ENCODE measurements around the gene MRPL20. TPM values are rescaled to one million over a fixed set of nuclear protein-coding genes. Genes with fewer than 3 reads are reported as not detected.

MRPL20 gene
- total and polyA plus RNA-seq, 10 donors: 67.4 to 168 (median 101) TPM

- peaks cover 0 to 6% (median 0%) of the 10 kb centered on the region in 8 donors for H3K9me3 ChIP-seq
- no peaks in the 10 kb centered on the region for H3K36me3 ChIP-seq
- H3K4me1 ChIP-seq: peaks cover 0 to 17% (median 5%) of the 10 kb centered on the region in 6 donors
- no peak overlapping the region for H3K27ac ChIP-seq
- intact Hi-C loops (cut with DNase I; ENCODE audit: low total_unique reads): no loop called here
- TF ChIP-seq POLR2AphosphoS5 (IDR thresholded peaks at IDR 0.05) (no peak), CTCF (IDR thresholded peaks at IDR 0.05 in 8 of 11, conservative IDR thresholded peaks at IDR 0.05 in 3 of 11) (no peak), POLR2A (IDR thresholded peaks at IDR 0.05) (no peak)
- H3K4me3 ChIP-seq: no peak overlapping the region
- peaks cover 0 to 11% (median 0%) of the 10 kb centered on the region in 7 donors for H3K27me3 ChIP-seq (replicated peaks in 1 of 7)
- WGBS, 5 donors: 73 to 86% (median 83%) methylated on average over 10 of the region's 10 CpGs
- no peak for DNase-seq
Measured at GRCh38 chr1:1365875-1366698, 41.0 kb downstream of the MRPL20 start.

- Histone ChIP-seq H3K27ac (no peak overlapping the region), H3K27me3 (replicated peaks in 1 of 7) (peaks cover 0 to 29% (median 8%) of the 10 kb centered on the region in 7 donors), H3K36me3 (no peaks in the 10 kb centered on the region), H3K4me3 (no peak overlapping the region), H3K4me1 (peaks cover 0 to 30% (median 9%) of the 10 kb centered on the region in 6 donors), H3K9me3 (peaks cover 0 to 6% (median 0%) of the 10 kb centered on the region in 8 donors)
- intact Hi-C loops (cut with DNase I; ENCODE audit: low total_unique reads): no loop called here
- TF ChIP-seq CTCF (IDR thresholded peaks at IDR 0.05 in 8 of 11, conservative IDR thresholded peaks at IDR 0.05 in 3 of 11) (no peak), POLR2AphosphoS5 (IDR thresholded peaks at IDR 0.05) (no peak), POLR2A (IDR thresholded peaks at IDR 0.05) (no peak)
- no peak for DNase-seq
- 77 to 86% (median 83%) methylated on average over 14 of the region's 14 CpGs for WGBS, 5 donors
Measured at GRCh38 chr1:1364266-1364665, 42.8 kb downstream of the MRPL20 start.

- intact Hi-C loops (cut with DNase I; ENCODE audit: low total_unique reads): no loop called here
- peak; percentile 62 for DNase-seq
- Histone ChIP-seq H3K36me3 (no peaks in the 10 kb centered on the region), H3K27me3 (replicated peaks in 1 of 7) (peaks cover 0 to 52% (median 27%) of the 10 kb centered on the region in 7 donors), H3K27ac (peak overlapping the region in 5 of 8 donors; percentile 20 to 62 (median 46)), H3K4me1 (peaks cover 0 to 45% (median 15%) of the 10 kb centered on the region in 6 donors), H3K4me3 (no peak overlapping the region), H3K9me3 (peaks cover 0 to 1% (median 0%) of the 10 kb centered on the region in 8 donors)
- WGBS, 5 donors: 20 to 31% (median 26%) methylated on average over 13 of the region's 13 CpGs
- no peak for TF ChIP-seq POLR2A (IDR thresholded peaks at IDR 0.05)
- peak in 1 of 3 donors; percentile 53 for TF ChIP-seq POLR2AphosphoS5 (IDR thresholded peaks at IDR 0.05)
- peak in 1 of 11 experiments; percentile 7 for TF ChIP-seq CTCF (IDR thresholded peaks at IDR 0.05 in 8 of 11, conservative IDR thresholded peaks at IDR 0.05 in 3 of 11)
Measured at GRCh38 chr1:1361982-1362423, 45.1 kb downstream of the MRPL20 start.

All from spleen (tissue), 11 donors.